ENCODE results near the gene EHD4.

The EHD4 gene

GRCh38 chr15:41995476-41995855 lies 23.1 kb upstream of the EHD4 start:
- no peak for TF ChIP-seq CTCF (IDR thresholded peaks at IDR 0.05; ENCODE audit: low read length, missing control alignments)
- H3K4me3 ChIP-seq (replicated peaks; ENCODE audit: low read depth, low read length), result no peak overlapping the region
- DNase-seq (ENCODE audit: low read depth), result no peak

GRCh38 chr15:41994772-41995475 lies 22.6 kb upstream of the EHD4 start:
- no peak overlapping the region for H3K4me3 ChIP-seq (replicated peaks; ENCODE audit: low read depth, low read length)
- DNase-seq (ENCODE audit: low read depth), result no peak
- no peak for TF ChIP-seq CTCF (IDR thresholded peaks at IDR 0.05; ENCODE audit: low read length, missing control alignments)

- DNase-seq (ENCODE audit: low read depth), result no peak
- H3K4me3 ChIP-seq (replicated peaks; ENCODE audit: low read depth, low read length), result no peak overlapping the region
- TF ChIP-seq CTCF (IDR thresholded peaks at IDR 0.05; ENCODE audit: low read length, missing control alignments), result no peak
Observed at GRCh38 chr15:41994171-41994650, 21.9 kb upstream of the EHD4 start.

- DNase-seq (ENCODE audit: low read depth), result no peak
- TF ChIP-seq CTCF (IDR thresholded peaks at IDR 0.05; ENCODE audit: low read length, missing control alignments), result no peak
- no peak overlapping the region for H3K4me3 ChIP-seq (replicated peaks; ENCODE audit: low read depth, low read length)
Observed at GRCh38 chr15:41993472-41994170, 21.3 kb upstream of the EHD4 start.

- no peak for DNase-seq (ENCODE audit: low read depth)
- TF ChIP-seq CTCF (IDR thresholded peaks at IDR 0.05; ENCODE audit: low read length, missing control alignments), result no peak
- H3K4me3 ChIP-seq (replicated peaks; ENCODE audit: low read depth, low read length), result no peak overlapping the region
Observed at GRCh38 chr15:41992803-41993190, 20.4 kb upstream of the EHD4 start.

- DNase-seq (ENCODE audit: low read depth), result no peak
- TF ChIP-seq CTCF (IDR thresholded peaks at IDR 0.05; ENCODE audit: low read length, missing control alignments), result no peak
Observed at GRCh38 chr15:41992151-41992802, 19.9 kb upstream of the EHD4 start.

More at GRCh38 chr15:41992151-41992802, 19.9 kb upstream of the EHD4 start:
- no peak overlapping the region for H3K4me3 ChIP-seq (replicated peaks; ENCODE audit: low read depth, low read length)

All from fibroblast of pulmonary artery (primary cell).